ENCODE results near the gene RHNO1. TPM values are rescaled to one million over a fixed set of nuclear protein-coding genes. Genes with fewer than 3 reads are reported as not detected.

RHNO1 gene
- total and polyA plus RNA-seq, 2 of the 4 experiments (the other 2 are of a cell fraction): 26.1 to 30.6 TPM

DNA sequence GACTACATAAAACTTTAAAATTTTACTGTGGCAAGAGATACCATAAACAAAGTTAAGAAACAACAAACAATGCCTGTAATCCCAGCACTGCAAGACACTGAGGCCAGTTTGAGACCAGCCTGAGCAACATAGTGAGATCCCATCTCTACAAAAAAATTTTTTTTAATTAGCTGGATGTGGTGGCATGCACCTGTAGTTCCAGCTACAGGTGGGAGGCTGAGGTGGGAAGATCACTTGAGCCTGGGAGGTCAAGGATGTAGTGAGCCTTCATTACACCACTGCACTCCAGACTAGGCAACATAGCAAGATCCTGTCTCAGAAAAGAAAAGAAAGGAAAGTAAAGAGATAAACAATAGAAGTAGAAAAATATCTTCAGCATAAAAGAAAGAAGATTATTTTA is 16.9 kb upstream of the RHNO1 start:
- POLR2A ChIA-PET (ENCODE audit: unreplicated experiment): no interaction called here

More for the DNA sequence above, 16.9 kb upstream of the RHNO1 start:
- intact Hi-C loops (cut with micrococcal nuclease) (no loop called here), in situ Hi-C loops (cut with MboI; ENCODE audit: low sequenced_read_pairs) (no loop called here), dilution Hi-C loops (cut with HindIII; ENCODE audit: low sequenced_read_pairs, unreplicated experiment) (no loop called here)
- Histone ChIP-seq H2AK9ac (replicated peaks; ENCODE audit: low read depth, low read length, poor library complexity) (no peak overlapping the region), H3K27ac (ENCODE audit: insufficient read depth, low read length) (no peak overlapping the region), H2BK120ac (ENCODE audit: low read depth, low read length) (no peak overlapping the region), H3K4me3 (ENCODE audit: insufficient read depth, low read depth, low read length) (no peak overlapping the region), H3K23ac (ENCODE audit: low read depth, low read length) (no peak overlapping the region), H4K8ac (ENCODE audit: low read depth in 2 of 2, low read length in 2 of 2) (no peak overlapping the region), H4K91ac (ENCODE audit: insufficient read depth, low read depth, low read length) (no peak overlapping the region), H3K9me1 (ENCODE audit: insufficient read depth, low read length) (no peaks in the 10 kb centered on the region), H2BK5ac (ENCODE audit: low read depth, low read length, poor library complexity, severe bottlenecking) (no peak overlapping the region), H2BK15ac (ENCODE audit: low read depth, low read length) (no peak overlapping the region), H3K4me1 (ENCODE audit: control insufficient read depth, insufficient read depth, low read length) (no peaks in the 10 kb centered on the region), H4K5ac (ENCODE audit: low read depth, low read length) (no peak overlapping the region), H3K9me3 (ENCODE audit: control insufficient read depth, insufficient read depth, low read length) (no peaks in the 10 kb centered on the region), H2AFZ (replicated peaks; ENCODE audit: low read length, poor library complexity) (no peak overlapping the region), H3K56ac (ENCODE audit: extremely low read depth, insufficient read depth, low read length) (no peak overlapping the region), H3K18ac (ENCODE audit: low read depth, low read length) (no peak overlapping the region), H3K14ac (replicated peaks; ENCODE audit: low read depth, low read length) (no peak overlapping the region), H2BK20ac (ENCODE audit: low read depth, low read length) (no peak overlapping the region), H3K36me3 (ENCODE audit: control insufficient read depth, insufficient read depth, low read length) (peaks cover 17% of the 10 kb centered on the region), H3K79me1 (ENCODE audit: low read depth in 1 of 2, low read length in 2 of 2) (peaks cover 0 to 7% of the 10 kb centered on the region in 2 experiments; a peak in 1 of 4 replicates), H3K4ac (ENCODE audit: low read depth, low read length) (no peak overlapping the region), H2AK5ac (ENCODE audit: low read depth, low read length) (no peak overlapping the region), H3K9ac (ENCODE audit: low read depth, low read length) (no peak overlapping the region), H4K20me1 (ENCODE audit: insufficient read depth, low read length) (no peaks in the 10 kb centered on the region), H3K4me2 (ENCODE audit: low read depth, low read length) (no peak overlapping the region), H3K27me3 (ENCODE audit: control insufficient read depth, insufficient read depth, low read length) (no peaks in the 10 kb centered on the region)
- CTCF ChIA-PET: no interaction called here
- DNase-seq (no peak), ATAC-seq (ENCODE audit: low read depth) (no peak)
- no TSS peak for BruUV-seq (replicated peaks)
- TF ChIP-seq, protein P1, sequence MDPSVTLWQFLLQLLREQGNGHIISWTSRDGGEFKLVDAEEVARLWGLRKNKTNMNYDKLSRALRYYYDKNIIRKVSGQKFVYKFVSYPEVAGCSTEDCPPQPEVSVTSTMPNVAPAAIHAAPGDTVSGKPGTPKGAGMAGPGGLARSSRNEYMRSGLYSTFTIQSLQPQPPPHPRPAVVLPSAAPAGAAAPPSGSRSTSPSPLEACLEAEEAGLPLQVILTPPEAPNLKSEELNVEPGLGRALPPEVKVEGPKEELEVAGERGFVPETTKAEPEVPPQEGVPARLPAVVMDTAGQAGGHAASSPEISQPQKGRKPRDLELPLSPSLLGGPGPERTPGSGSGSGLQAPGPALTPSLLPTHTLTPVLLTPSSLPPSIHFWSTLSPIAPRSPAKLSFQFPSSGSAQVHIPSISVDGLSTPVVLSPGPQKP (IDR thresholded peaks at IDR 0.05; ENCODE audit: borderline replicate concordance, low read depth, low read length): no peak
- TF ChIP-seq RCOR1 (IDR thresholded peaks at IDR 0.05; ENCODE audit: insufficient replicate concordance, low read length) (no peak), BHLHE40 (IDR thresholded peaks at IDR 0.05; ENCODE audit: low read depth, low read length) (no peak), SMC3 (IDR thresholded peaks at IDR 0.05; ENCODE audit: low read depth, low read length) (no peak), MXI1 (IDR thresholded peaks at IDR 0.05; ENCODE audit: borderline replicate concordance, low read depth, low read length) (no peak), CEBPB (IDR thresholded peaks at IDR 0.05; ENCODE audit: low read depth, low read length) (no peak), MAZ (IDR thresholded peaks at IDR 0.05; ENCODE audit: borderline replicate concordance, low read depth, low read length) (no peak), NFE2L2 (IDR thresholded peaks at IDR 0.05; ENCODE audit: low read depth, low read length) (no peak), RAD21 (IDR thresholded peaks at IDR 0.05; ENCODE audit: low read length) (no peak), CHD1 (IDR thresholded peaks at IDR 0.05; ENCODE audit: low read depth, low read length) (no peak), POLR2A (IDR thresholded peaks at IDR 0.05; ENCODE audit: low read depth, low read length) (no peak)
- TF ChIP-seq, protein P2, sequence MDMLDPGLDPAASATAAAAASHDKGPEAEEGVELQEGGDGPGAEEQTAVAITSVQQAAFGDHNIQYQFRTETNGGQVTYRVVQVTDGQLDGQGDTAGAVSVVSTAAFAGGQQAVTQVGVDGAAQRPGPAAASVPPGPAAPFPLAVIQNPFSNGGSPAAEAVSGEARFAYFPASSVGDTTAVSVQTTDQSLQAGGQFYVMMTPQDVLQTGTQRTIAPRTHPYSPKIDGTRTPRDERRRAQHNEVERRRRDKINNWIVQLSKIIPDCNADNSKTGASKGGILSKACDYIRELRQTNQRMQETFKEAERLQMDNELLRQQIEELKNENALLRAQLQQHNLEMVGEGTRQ (IDR thresholded peaks at IDR 0.05; ENCODE audit: low read depth, low read length): no peak
- TF ChIP-seq, protein P3, sequence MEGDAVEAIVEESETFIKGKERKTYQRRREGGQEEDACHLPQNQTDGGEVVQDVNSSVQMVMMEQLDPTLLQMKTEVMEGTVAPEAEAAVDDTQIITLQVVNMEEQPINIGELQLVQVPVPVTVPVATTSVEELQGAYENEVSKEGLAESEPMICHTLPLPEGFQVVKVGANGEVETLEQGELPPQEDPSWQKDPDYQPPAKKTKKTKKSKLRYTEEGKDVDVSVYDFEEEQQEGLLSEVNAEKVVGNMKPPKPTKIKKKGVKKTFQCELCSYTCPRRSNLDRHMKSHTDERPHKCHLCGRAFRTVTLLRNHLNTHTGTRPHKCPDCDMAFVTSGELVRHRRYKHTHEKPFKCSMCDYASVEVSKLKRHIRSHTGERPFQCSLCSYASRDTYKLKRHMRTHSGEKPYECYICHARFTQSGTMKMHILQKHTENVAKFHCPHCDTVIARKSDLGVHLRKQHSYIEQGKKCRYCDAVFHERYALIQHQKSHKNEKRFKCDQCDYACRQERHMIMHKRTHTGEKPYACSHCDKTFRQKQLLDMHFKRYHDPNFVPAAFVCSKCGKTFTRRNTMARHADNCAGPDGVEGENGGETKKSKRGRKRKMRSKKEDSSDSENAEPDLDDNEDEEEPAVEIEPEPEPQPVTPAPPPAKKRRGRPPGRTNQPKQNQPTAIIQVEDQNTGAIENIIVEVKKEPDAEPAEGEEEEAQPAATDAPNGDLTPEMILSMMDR (conservative IDR thresholded peaks at IDR 0.05; ENCODE audit: low read depth, low read length): no peak

Data from IMR-90 (cell line).